Nephron (organoid): ENCODE measurements around the gene TRPM2.

Source experiments
- H3K27ac Mint-ChIP-seq, 3 experiments: 2 replicates each; pipeline ENCODE4 v1.8.0; 2020; ENCODE audit warnings: mixed read lengths in 3 of 3, mild to moderate bottlenecking in 2 of 3, moderate library complexity in 1 of 3
- H3K27me3 Mint-ChIP-seq: 2 replicates; pipeline ENCODE4 v1.8.0; 2021; ENCODE audit warnings: low read depth, mild to moderate bottlenecking, moderate library complexity, mixed read lengths
- H3K36me3 Mint-ChIP-seq: 2 replicates; pipeline ENCODE4 v1.8.0; 2020; ENCODE audit warnings: low read depth, mixed read lengths
- H3K4me1 Mint-ChIP-seq: 2 replicates; pipeline ENCODE4 v1.8.0; 2020; ENCODE audit warnings: mixed read lengths
- H3K4me3 Mint-ChIP-seq, 3 experiments: 2 replicates each; pipeline ENCODE4 v1.8.0; 2020; ENCODE audit warnings: mild to moderate bottlenecking in 3 of 3, mixed read lengths in 3 of 3, moderate library complexity in 2 of 3
- H3K9me3 Mint-ChIP-seq: 2 replicates; pipeline ENCODE4 v1.8.0; 2020; ENCODE audit warnings: mixed read lengths
- CTCF ChIP-seq, 3 experiments: fragments of 200-600 bp; sonication (generic); IDR thresholded peaks; one replicate each; pipeline ENCODE4 v1.5.0; 2021; ENCODE audit warnings: antibody characterized with exemption in 3 of 3; ENCODE audit not compliant: unreplicated experiment in 3 of 3

The TRPM2 gene

GRCh38 chr21:44466351-44466954 is 113.0 kb downstream of the TRPM2 start:
- Mint-ChIP-seq H3K4me1 (peaks cover 19% of the 10 kb centered on the region), H3K36me3 (peaks cover 4% of the 10 kb centered on the region), H3K9me3 (no peaks in the 10 kb centered on the region), H3K27ac (no peak overlapping the region), H3K4me3 (no peak overlapping the region), H3K27me3 (peaks cover 14% of the 10 kb centered on the region)
- TF ChIP-seq CTCF (IDR thresholded peaks at IDR 0.05; ENCODE audit: unreplicated experiment in 3 of 3) = no peak

- H3K4me1 Mint-ChIP-seq = peaks cover 11% of the 10 kb centered on the region
- no peak overlapping the region for H3K27ac Mint-ChIP-seq
- no peak for TF ChIP-seq CTCF (IDR thresholded peaks at IDR 0.05; ENCODE audit: unreplicated experiment in 3 of 3)
- H3K9me3 Mint-ChIP-seq = no peaks in the 10 kb centered on the region
- H3K36me3 Mint-ChIP-seq = peaks cover 4% of the 10 kb centered on the region
- peaks cover 14% of the 10 kb centered on the region for H3K27me3 Mint-ChIP-seq
- H3K4me3 Mint-ChIP-seq = no peak overlapping the region
These were observed 113.8 kb downstream of the TRPM2 start for GRCh38 chr21:44466996-44467858.

GRCh38 chr21:44467859-44468195 is 114.4 kb downstream of the TRPM2 start:
- no peak overlapping the region for H3K4me3 Mint-ChIP-seq
- TF ChIP-seq CTCF (IDR thresholded peaks at IDR 0.05; ENCODE audit: unreplicated experiment in 3 of 3) = no peak
- H3K36me3 Mint-ChIP-seq = peaks cover 4% of the 10 kb centered on the region
- H3K27me3 Mint-ChIP-seq = peaks cover 14% of the 10 kb centered on the region
- no peaks in the 10 kb centered on the region for H3K9me3 Mint-ChIP-seq
- peaks cover 11% of the 10 kb centered on the region for H3K4me1 Mint-ChIP-seq
- no peak overlapping the region for H3K27ac Mint-ChIP-seq

- Mint-ChIP-seq H3K4me1 (no peaks in the 10 kb centered on the region), H3K9me3 (no peaks in the 10 kb centered on the region), H3K27me3 (peaks cover 9% of the 10 kb centered on the region), H3K4me3 (no peak overlapping the region), H3K27ac (no peak overlapping the region), H3K36me3 (no peaks in the 10 kb centered on the region)
- no peak for TF ChIP-seq CTCF (IDR thresholded peaks at IDR 0.05; ENCODE audit: unreplicated experiment in 3 of 3)
These were observed 117.9 kb downstream of the TRPM2 start for GRCh38 chr21:44471341-44471740.

GRCh38 chr21:44471996-44472395 is 118.6 kb downstream of the TRPM2 start:
- no peak overlapping the region for H3K27ac Mint-ChIP-seq
- TF ChIP-seq CTCF (IDR thresholded peaks at IDR 0.05; ENCODE audit: unreplicated experiment in 3 of 3) = no peak
- H3K4me1 Mint-ChIP-seq = no peaks in the 10 kb centered on the region
- peaks cover 5% of the 10 kb centered on the region for H3K27me3 Mint-ChIP-seq
- H3K4me3 Mint-ChIP-seq = no peak overlapping the region
- H3K36me3 Mint-ChIP-seq = no peaks in the 10 kb centered on the region
- H3K9me3 Mint-ChIP-seq = no peaks in the 10 kb centered on the region
